Lower lobe of right lung (tissue), 2 donors: ENCODE measurements around the gene SNX8. TPM values are rescaled to one million over a fixed set of nuclear protein-coding genes. Genes with fewer than 3 reads are reported as not detected.

Experiments used
- ATAC-seq, 2 donors: fragments of 200-7000 bp; cut with Tn5 transposase; one replicate each; pipeline ENCODE4 v1.9.1; 2020 to 2022; ENCODE audit warnings: mild to moderate bottlenecking in 2 of 2, moderate library complexity in 2 of 2
- DNase-seq: peaks from one replicate; pipeline ENCODE4 v3.0.0-alpha.2; 2020
- H3K27ac ChIP-seq: fragments of 200-600 bp; one replicate; pipeline ENCODE4 v1.8.0; 2022
- H3K27me3 ChIP-seq: fragments of 200-600 bp; one replicate; pipeline ENCODE4 v1.8.0; 2022; ENCODE audit warnings: low read depth
- H3K36me3 ChIP-seq: fragments of 200-600 bp; one replicate; pipeline ENCODE4 v1.8.0; 2022; ENCODE audit warnings: mild to moderate bottlenecking
- H3K4me1 ChIP-seq: fragments of 200-600 bp; one replicate; pipeline ENCODE4 v1.8.0; 2022
- H3K4me3 ChIP-seq: fragments of 200-600 bp; one replicate; pipeline ENCODE4 v1.8.0; 2022; ENCODE audit warnings: mild to moderate bottlenecking
- H3K9me3 ChIP-seq: fragments of 200-600 bp; one replicate; pipeline ENCODE4 v1.8.0; 2022
- intact Hi-C: fragments of 100-400 bp; cut with DNase I; formaldehyde crosslinking; loops from one replicate; pipeline ENCODE4 v1.11.0; 2022
- total RNA-seq: library from RNA; stranded (reverse); fragmentation: NEBNext Ultra II Directional; extraction: Animal tissue kit (Norgen Biotek cat#: 25700); gene quantifications from one replicate; pipeline ENCODE4 v1.2.1, GENCODE V29; 2021
- TF ChIP-seq, protein P1 (sequence below): fragments of 200-600 bp; IDR thresholded peaks from one replicate; pipeline ENCODE4 v1.8.0; 2022; ENCODE audit warnings: antibody characterized with exemption, mild to moderate bottlenecking
- donor health status: DM: no; HTN: yes; CAD: no; lungs with severe emphysema.

Gene SNX8
- total RNA-seq, 1 donor from 2014 or later = 43.1 TPM

DNA sequence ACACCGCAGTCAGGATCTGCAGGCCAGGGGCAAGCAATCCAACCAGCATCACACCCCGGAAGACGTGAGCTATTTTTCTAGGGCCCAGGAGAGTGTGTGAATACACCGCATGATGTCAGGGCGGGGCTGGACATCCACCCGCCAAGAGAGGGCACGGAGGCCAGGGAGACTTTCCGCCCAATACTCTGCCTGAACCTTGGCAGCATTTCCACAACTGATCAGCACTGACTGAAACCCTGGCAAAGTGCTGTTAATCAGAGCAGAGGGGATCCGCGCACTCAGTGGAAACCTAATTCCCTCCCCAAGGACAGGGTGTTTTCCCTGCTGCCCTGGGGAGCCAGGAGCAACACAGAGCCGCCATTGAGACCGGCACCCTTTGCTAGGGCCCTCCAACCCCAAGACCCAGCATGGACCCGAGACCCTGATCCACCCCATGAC lies 89.7 kb downstream of the SNX8 start:
- Histone ChIP-seq H3K27ac (no peak overlapping the region), H3K4me1 (peaks cover 17% of the 10 kb centered on the region), H3K4me3 (no peak overlapping the region), H3K27me3 (no peaks in the 10 kb centered on the region), H3K9me3 (no peaks in the 10 kb centered on the region), H3K36me3 (peaks cover 88% of the 10 kb centered on the region)
- ATAC-seq = no peak
- intact Hi-C loops = no loop called here
- no peak for DNase-seq
- TF ChIP-seq, protein P1, sequence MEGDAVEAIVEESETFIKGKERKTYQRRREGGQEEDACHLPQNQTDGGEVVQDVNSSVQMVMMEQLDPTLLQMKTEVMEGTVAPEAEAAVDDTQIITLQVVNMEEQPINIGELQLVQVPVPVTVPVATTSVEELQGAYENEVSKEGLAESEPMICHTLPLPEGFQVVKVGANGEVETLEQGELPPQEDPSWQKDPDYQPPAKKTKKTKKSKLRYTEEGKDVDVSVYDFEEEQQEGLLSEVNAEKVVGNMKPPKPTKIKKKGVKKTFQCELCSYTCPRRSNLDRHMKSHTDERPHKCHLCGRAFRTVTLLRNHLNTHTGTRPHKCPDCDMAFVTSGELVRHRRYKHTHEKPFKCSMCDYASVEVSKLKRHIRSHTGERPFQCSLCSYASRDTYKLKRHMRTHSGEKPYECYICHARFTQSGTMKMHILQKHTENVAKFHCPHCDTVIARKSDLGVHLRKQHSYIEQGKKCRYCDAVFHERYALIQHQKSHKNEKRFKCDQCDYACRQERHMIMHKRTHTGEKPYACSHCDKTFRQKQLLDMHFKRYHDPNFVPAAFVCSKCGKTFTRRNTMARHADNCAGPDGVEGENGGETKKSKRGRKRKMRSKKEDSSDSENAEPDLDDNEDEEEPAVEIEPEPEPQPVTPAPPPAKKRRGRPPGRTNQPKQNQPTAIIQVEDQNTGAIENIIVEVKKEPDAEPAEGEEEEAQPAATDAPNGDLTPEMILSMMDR = no peak

DNA sequence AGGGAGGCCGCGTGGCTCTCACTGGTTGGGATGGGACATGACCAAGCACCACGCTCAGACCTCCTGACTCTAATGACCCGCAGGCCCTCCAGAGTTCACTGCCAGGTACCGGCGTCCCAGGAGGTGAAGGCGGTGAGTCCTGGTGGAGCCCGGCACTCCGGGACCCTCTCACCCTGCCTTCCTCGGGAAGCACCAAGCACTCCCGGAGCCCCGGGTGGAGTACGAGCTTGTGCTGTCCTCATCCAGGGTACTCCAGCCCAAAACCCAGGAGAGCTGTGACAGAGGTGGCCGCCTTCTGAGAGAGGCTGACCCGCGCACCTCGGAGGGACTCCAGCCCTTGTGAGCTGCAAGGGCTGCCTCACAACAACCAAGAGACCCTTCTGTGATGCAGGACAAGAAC lies 90.9 kb downstream of the SNX8 start:
- no peak for ATAC-seq

DNA sequence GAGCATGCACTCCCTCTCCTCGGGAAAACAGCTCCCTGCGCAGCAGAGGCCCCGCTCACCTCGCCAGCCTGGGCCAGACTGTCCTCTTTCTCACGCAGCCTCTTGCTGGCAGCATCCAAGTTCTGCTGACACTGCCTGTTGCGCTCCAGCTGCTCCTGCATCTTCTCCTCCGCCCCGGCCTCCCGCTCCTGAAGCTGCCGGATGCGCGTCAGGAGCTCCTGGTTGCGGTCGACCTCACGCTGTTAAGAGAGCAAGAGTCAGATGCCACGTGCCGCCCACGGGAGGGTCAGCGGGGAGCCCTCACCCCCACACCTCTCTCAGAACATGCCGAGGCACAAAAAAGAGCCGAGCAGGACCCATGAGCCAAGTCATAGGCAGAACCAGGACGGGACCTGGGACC lies 91.7 kb downstream of the SNX8 start:
- Histone ChIP-seq H3K27me3 (no peaks in the 10 kb centered on the region), H3K36me3 (peaks cover 89% of the 10 kb centered on the region), H3K9me3 (no peaks in the 10 kb centered on the region), H3K4me3 (no peak overlapping the region), H3K27ac (no peak overlapping the region), H3K4me1 (peaks cover 17% of the 10 kb centered on the region)
- DNase-seq (no peak), ATAC-seq (no peak)
- TF ChIP-seq, protein P1 = no peak
- intact Hi-C loops = no loop called here

More for the DNA sequence above, 90.9 kb downstream of the SNX8 start:
- Histone ChIP-seq H3K9me3 (no peaks in the 10 kb centered on the region), H3K4me3 (no peak overlapping the region), H3K36me3 (peaks cover 89% of the 10 kb centered on the region), H3K4me1 (peaks cover 17% of the 10 kb centered on the region), H3K27ac (no peak overlapping the region), H3K27me3 (no peaks in the 10 kb centered on the region)
- DNase-seq = no peak
- intact Hi-C loops = no loop called here
- TF ChIP-seq, protein P1 = no peak

DNA sequence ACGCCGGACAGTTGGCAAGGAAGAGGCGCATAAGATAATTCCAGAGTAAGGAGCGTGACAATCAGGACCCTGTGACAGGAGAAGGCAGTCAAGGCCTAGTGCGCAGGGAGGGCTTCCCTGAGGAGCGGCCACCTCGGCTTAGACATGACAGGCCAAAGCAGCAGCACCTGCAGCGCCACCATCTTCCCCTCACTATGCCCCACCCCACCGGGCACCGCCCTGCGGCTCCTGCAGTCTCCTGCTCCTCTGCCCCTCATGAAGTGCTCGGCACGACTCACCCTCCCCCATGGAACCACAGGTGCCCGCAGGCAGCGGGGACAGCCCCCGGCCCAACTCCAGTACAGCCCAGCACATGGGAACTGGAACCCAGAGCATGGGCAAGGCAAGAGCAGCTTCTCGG lies 93.3 kb downstream of the SNX8 start:
- ATAC-seq (no peak), DNase-seq (no peak)
- H3K36me3 ChIP-seq = peaks cover 91% of the 10 kb centered on the region
- TF ChIP-seq, protein P1 = no peak
- intact Hi-C loops = no loop called here
- no peaks in the 10 kb centered on the region for H3K27me3 ChIP-seq
- H3K9me3 ChIP-seq = no peaks in the 10 kb centered on the region
- no peak overlapping the region for H3K27ac ChIP-seq
- peaks cover 17% of the 10 kb centered on the region for H3K4me1 ChIP-seq
- no peak overlapping the region for H3K4me3 ChIP-seq

DNA sequence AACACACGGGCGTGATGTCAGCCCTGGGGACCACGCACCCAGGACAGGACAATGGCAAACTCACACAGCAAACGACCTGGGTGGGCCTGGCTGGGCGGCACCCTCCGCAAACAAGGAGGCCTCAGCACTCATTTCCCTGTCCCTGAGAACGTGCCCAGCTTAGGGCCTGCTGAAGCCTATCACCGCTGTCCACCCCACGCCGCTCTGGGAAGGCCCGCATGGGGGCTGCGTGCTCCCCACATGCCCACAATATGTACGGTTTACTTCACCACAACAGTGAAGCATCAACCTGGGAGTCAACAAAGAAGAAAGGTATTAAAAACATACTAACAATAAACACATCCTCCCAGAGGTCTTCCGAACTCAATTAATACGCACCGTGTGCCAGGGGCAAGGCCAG lies 93.7 kb downstream of the SNX8 start:
- H3K9me3 ChIP-seq = no peaks in the 10 kb centered on the region
- DNase-seq (no peak), ATAC-seq (no peak)
- H3K27me3 ChIP-seq = no peaks in the 10 kb centered on the region
- peaks cover 92% of the 10 kb centered on the region for H3K36me3 ChIP-seq
- H3K4me3 ChIP-seq = no peak overlapping the region
- TF ChIP-seq, protein P1 = no peak
- H3K27ac ChIP-seq = no peak overlapping the region
- H3K4me1 ChIP-seq = peaks cover 12% of the 10 kb centered on the region
- intact Hi-C loops = no loop called here

DNA sequence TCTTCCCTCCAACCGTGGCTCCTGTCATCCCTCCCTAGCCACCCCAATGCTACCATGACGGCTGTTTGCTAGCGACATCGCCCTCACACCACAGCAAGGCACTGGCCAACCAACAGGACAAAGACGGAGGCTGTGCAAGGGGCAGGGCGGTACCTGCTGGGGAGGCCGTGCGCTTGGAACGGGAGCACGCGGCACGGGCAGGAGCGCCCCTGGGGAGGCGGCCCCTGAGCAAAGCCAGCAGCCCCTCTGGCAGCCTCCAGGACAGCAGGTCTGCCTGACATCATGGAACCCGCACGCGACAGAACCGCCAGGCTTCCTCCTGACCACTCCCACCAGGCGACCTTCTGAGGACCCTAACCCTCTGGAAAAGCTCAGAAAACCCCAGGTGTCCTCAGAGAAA lies 94.2 kb downstream of the SNX8 start:
- intact Hi-C loops = no loop called here
- ATAC-seq (no peak), DNase-seq (no peak)
- peaks cover 8% of the 10 kb centered on the region for H3K4me1 ChIP-seq
- no peaks in the 10 kb centered on the region for H3K27me3 ChIP-seq
- H3K27ac ChIP-seq = no peak overlapping the region
- no peak overlapping the region for H3K4me3 ChIP-seq
- H3K36me3 ChIP-seq = peaks cover 92% of the 10 kb centered on the region
- H3K9me3 ChIP-seq = no peaks in the 10 kb centered on the region
- TF ChIP-seq, protein P1 = no peak
